GM12878 (cell line): Measurements from ENCODE around the gene TMEM256. TPM values are rescaled to one million over a fixed set of nuclear protein-coding genes. Genes with fewer than 3 reads are reported as not detected.
A peak's percentile ranks its signal among the peaks of the same experiment; 100 is the strongest.

Experiments
- ATAC-seq: fragments of 200-7000 bp; cut with Tn5 transposase; 3 replicates; pipeline ENCODE4 v1.9.1; 2020; ENCODE audit warnings: mild to moderate bottlenecking, moderate library complexity
- BruUV-seq: library from RNA; stranded (reverse); fragments of 400-500 nt; replicated peaks from 2 replicates; lab custom pipeline; 2021; lab: Mats Ljungman, UMichigan
- CTCF ChIA-PET: fragments of 300-600 bp; sonication (Branson Sonifier 250); formaldehyde crosslinking; extraction: SDS; loops from one replicate; lab custom pipeline; 2021; ENCODE audit warnings: inconsistent platforms; lab: Yijun Ruan, JAX
- POLR2A ChIA-PET: fragments of 350-600 bp; formaldehyde crosslinking; extraction: SDS; loops from one replicate; lab custom pipeline; 2021; ENCODE audit warnings: inconsistent platforms; lab: Charles Lee
- RAD21 ChIA-PET: fragments of 300-600 bp; sonication (Branson Sonifier 250); formaldehyde crosslinking; loops from one replicate; lab custom pipeline; 2023; ENCODE audit warnings: antibody characterized with exemption; ENCODE audit not compliant: unreplicated experiment; lab: Charles Lee
- SMC1A ChIA-PET: fragments of 300-600 bp; sonication (Branson Sonifier 250); formaldehyde crosslinking; loops from one replicate; lab custom pipeline; 2023; ENCODE audit not compliant: unreplicated experiment, uncharacterized antibody; lab: Charles Lee
- DNase-seq: peaks from one replicate; pipeline ENCODE4 v3.0.0-alpha.2; 2011; ENCODE audit warnings: low read depth, low spot score
- FAIRE-seq: peaks from 3 replicates; lab custom pipeline; 2011; peaks lifted over from hg19 to GRCh38; lab: Jason Lieb, UNC
- H2AFZ ChIP-seq: 2 replicates; pipeline ENCODE4 v1.6.0; 2011; ENCODE audit warnings: low read depth, low read length, control low read depth; ENCODE audit not compliant: control insufficient read depth
- H3K27ac ChIP-seq: 2 replicates; pipeline ENCODE4 v1.5.1; 2011; ENCODE audit warnings: control low read depth; ENCODE audit not compliant: control insufficient read depth, insufficient read depth
- H3K27me3 ChIP-seq, 2 experiments: replicated peaks in 1 of 2; 2 replicates each; pipeline versions ENCODE4 v1.6.0 to v1.6.1; 2011; ENCODE audit warnings: low read length in 1 of 2; ENCODE audit not compliant: control insufficient read depth in 2 of 2, insufficient read depth in 2 of 2
- H3K36me3 ChIP-seq, 2 experiments: 2 replicates each; pipeline ENCODE4 v1.5.1; 2011; ENCODE audit warnings: low read length in 1 of 2; ENCODE audit not compliant: control insufficient read depth in 2 of 2, insufficient read depth in 2 of 2
- H3K4me1 ChIP-seq: 2 replicates; pipeline ENCODE4 v1.6.1; 2011; ENCODE audit warnings: mild to moderate bottlenecking, low read length, moderate library complexity, mixed read lengths; ENCODE audit not compliant: control insufficient read depth, insufficient read depth
- H3K4me2 ChIP-seq: 2 replicates; pipeline ENCODE4 v1.6.0; 2011; ENCODE audit warnings: control low read depth; ENCODE audit not compliant: control insufficient read depth, insufficient read depth
- H3K4me3 ChIP-seq: fragments of 200-600 bp; sonication (generic); 2 replicates; pipeline ENCODE4 v1.5.1; 2016
- H3K79me2 ChIP-seq: 2 replicates; pipeline ENCODE4 v1.6.0; 2011; ENCODE audit warnings: low read length; ENCODE audit not compliant: control insufficient read depth, insufficient read depth
- H3K9ac ChIP-seq: 2 replicates; pipeline ENCODE4 v1.8.0; 2011; ENCODE audit warnings: low read length, control low read depth, mixed read lengths; ENCODE audit not compliant: control insufficient read depth, insufficient read depth
- H3K9me3 ChIP-seq: replicated peaks from 3 replicates; pipeline ENCODE4 v1.5.1; 2011; ENCODE audit warnings: mild to moderate bottlenecking, low read length; ENCODE audit not compliant: control insufficient read depth, insufficient read depth
- H4K20me1 ChIP-seq: 2 replicates; pipeline ENCODE4 v1.6.0; 2011; ENCODE audit not compliant: control insufficient read depth, insufficient read depth
- CBX5 ChIP-seq: sonication (generic); IDR thresholded peaks from 2 replicates; pipeline ENCODE4 v1.6.1; 2016; ENCODE audit warnings: low read depth, moderate library complexity, mild to moderate bottlenecking, inconsistent platforms
- ESRRA ChIP-seq: IDR thresholded peaks from 2 replicates; pipeline ENCODE4 v1.6.1; 2012; ENCODE audit warnings: mild to moderate bottlenecking, low read length, improper control_type of control experiment
- IRF4 ChIP-seq: IDR thresholded peaks from 2 replicates; pipeline ENCODE4 v1.6.1; 2011; ENCODE audit warnings: low read depth, low read length
- WGBS: methylation state at CpG from one replicate; pipeline ENCODE4 v1.1.6; 2016; ENCODE audit warnings: low lambda C conversion rate; ENCODE audit not compliant: insufficient replicate concordance, insufficient coverage; ENCODE audit errors: missing lambda C conversion rate; 5-methylcytosine and 5-hydroxymethylcytosine counted together
- in situ Hi-C: fragments of 300-500 bp; cut with MboI; formaldehyde crosslinking; loops from 9 replicates; pipeline ENCODE4 v1.14.3; 2018; ENCODE audit warnings: mixed read lengths
- intact Hi-C: fragments of 100-400 bp; cut with micrococcal nuclease; formaldehyde crosslinking; loops from one replicate; pipeline ENCODE4 v1.14.2; 2022; ENCODE audit not compliant: unreplicated experiment
- polyA plus RNA-seq, 11 experiments: library from polyadenylated mRNA; depleted of rRNA in 4 of 11; unstranded in 6 of 11; stranded (reverse) in 5 of 11; fragments of >200 nt; fragmentation: Nextera tagmentation in 4 of 11; fragmentation: Illumina TruSeq in 1 of 11; extraction: Ambion mirVana in 4 of 11; extraction: Trizol in 1 of 11; gene quantifications; 1 replicate in 1 of 11; 2 replicates in 10 of 11; pipeline versions ENCODE4 v1.2.1 to v1.2.3, GENCODE V29; 2011 to 2016; ENCODE audit warnings: inconsistent platforms in 2 of 11, missing spikeins in 2 of 11, low read depth in 1 of 11
- total RNA-seq, 4 experiments: library from RNA; depleted of rRNA in 3 of 4; stranded (reverse); fragments of >200 nt in 3 of 4; fragmentation: Illumina TruSeq in 1 of 4; extraction: Trizol in 1 of 4; gene quantifications; 2 replicates each; pipeline versions ENCODE4 v1.2.1 to v1.2.3, GENCODE V29; 2013 to 2021
- TF ChIP-seq, protein P1 (sequence below): fragments of 450-650 bp; IDR thresholded peaks from 2 replicates; pipeline ENCODE4 v1.6.1; 2017; ENCODE audit warnings: low read depth, mild to moderate bottlenecking, moderate library complexity
- TF ChIP-seq, protein P2 (sequence below): fragments of 450-650 bp; IDR thresholded peaks from 2 replicates; pipeline ENCODE4 v1.6.1; 2016; ENCODE audit warnings: mild to moderate bottlenecking
- TF ChIP-seq, protein P3 (sequence below): fragments of 450-650 bp; IDR thresholded peaks from 2 replicates; pipeline ENCODE4 v1.6.1; 2016; ENCODE audit warnings: mild to moderate bottlenecking, moderate library complexity, borderline replicate concordance

TMEM256 gene
- total and polyA plus RNA-seq, 10 of the 15 experiments (the other 5 are each of a cell fraction or from before 2014, with no cell fraction given), result 57.3 to 342 (median 95.7) TPM

DNA sequence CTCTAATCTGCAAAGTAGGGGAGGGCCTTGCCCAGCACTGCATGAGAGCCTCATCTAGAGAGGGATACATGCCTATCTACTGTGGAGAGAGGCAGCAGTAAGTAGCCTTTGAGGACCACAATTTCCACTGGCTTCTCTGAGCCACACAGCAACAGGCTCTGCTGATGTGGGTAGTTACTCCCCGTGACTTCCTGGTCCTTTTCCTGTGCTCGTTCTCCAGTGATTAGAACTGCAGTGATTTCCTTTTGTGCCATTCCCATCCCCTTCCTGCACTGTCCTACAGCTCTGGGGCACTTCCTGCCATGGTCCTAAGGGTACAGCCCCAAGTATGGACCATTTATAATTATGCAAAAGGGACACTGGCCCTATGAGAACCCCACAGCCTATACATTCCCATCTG, 12.6 kb downstream of the TMEM256 start:
- BruUV-seq, result no TSS peak
- ATAC-seq (no peak), FAIRE-seq (no peak), DNase-seq (no peak)
- H3K9me3 ChIP-seq, result no peaks in the 10 kb centered on the region
- ChIA-PET CTCF (no interaction called here), POLR2A (no interaction called here), SMC1A (no interaction called here), RAD21 (no interaction called here)
- H3K4me1 ChIP-seq, result no peaks in the 10 kb centered on the region
- no peak for TF ChIP-seq ESRRA
- TF ChIP-seq, protein P1, sequence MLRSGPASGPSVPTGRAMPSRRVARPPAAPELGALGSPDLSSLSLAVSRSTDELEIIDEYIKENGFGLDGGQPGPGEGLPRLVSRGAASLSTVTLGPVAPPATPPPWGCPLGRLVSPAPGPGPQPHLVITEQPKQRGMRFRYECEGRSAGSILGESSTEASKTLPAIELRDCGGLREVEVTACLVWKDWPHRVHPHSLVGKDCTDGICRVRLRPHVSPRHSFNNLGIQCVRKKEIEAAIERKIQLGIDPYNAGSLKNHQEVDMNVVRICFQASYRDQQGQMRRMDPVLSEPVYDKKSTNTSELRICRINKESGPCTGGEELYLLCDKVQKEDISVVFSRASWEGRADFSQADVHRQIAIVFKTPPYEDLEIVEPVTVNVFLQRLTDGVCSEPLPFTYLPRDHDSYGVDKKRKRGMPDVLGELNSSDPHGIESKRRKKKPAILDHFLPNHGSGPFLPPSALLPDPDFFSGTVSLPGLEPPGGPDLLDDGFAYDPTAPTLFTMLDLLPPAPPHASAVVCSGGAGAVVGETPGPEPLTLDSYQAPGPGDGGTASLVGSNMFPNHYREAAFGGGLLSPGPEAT, result no peak
- WGBS, result 87% methylated on average over 2 of the region's 2 CpGs
- H3K27ac ChIP-seq, result no peak overlapping the region
- no peak overlapping the region for H3K9ac ChIP-seq
- no peak overlapping the region for H3K4me3 ChIP-seq
- no peaks in the 10 kb centered on the region for H4K20me1 ChIP-seq
- in situ Hi-C loops, result no loop called here
- H3K27me3 ChIP-seq, result no peaks in the 10 kb centered on the region
- no peak overlapping the region for H3K4me2 ChIP-seq
- intact Hi-C loops, result no loop called here
- no peak overlapping the region for H2AFZ ChIP-seq
- H3K36me3 ChIP-seq, result no peaks in the 10 kb centered on the region
- H3K79me2 ChIP-seq, result peaks cover 2% of the 10 kb centered on the region

DNA sequence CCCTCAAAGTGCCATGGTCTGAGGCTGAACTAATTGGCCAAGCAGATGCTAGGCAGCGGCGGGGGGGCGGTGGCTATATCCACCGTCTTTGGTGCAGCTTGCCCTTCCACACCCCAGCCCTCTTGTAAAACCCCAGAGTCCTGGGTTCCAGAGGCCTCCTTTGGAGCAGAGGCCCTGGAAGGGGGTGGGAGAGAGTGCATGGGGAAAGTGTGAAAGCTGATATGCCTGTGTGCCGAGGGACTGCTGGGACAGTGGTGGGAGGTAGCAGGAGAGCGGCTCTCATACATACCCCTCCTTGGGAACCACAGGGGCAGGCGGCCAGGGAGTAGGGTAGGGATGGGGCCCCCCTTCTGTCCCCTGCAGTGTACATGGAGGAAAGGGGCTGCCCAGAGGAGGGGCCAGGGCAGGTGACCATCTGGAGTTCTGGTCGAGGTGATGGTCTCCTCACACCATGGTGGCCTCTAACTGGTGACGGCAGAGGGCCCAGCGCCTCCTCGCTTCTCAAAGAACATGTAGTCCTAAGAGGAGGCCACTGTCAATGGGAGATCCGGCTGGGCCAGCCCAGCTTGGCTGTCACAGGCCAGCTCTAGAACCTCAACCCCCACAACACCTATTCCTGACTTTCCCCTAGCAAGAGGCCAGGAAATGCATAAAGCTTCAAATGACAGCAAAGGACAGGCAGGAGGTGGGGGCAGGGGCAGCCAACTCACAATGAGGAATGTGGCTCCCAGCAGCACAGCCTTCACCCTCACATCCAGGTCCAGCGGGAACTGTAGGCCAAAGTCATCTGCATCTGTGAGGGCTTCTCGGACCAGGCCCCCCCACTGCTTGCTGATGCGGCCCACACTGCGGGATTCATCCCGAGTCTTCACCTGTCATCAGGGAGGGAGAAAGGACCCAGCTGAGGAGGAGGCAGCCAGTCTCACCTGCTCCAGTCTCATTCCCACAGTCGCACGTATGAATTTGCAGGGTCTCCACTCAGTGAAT, 13.7 kb downstream of the TMEM256 start:
- intact Hi-C loops (no loop called here), in situ Hi-C loops (no loop called here)
- no peak overlapping the region for H3K4me3 ChIP-seq
- ChIA-PET CTCF (no interaction called here), SMC1A (no interaction called here), RAD21 (no interaction called here), POLR2A (no interaction called here)
- no peak overlapping the region for H2AFZ ChIP-seq
- H3K27ac ChIP-seq, result no peak overlapping the region
- no peaks in the 10 kb centered on the region for H3K4me1 ChIP-seq
- BruUV-seq, result TSS peak; percentile 52
- FAIRE-seq, result no peak
- no peak overlapping the region for H3K4me2 ChIP-seq
- H4K20me1 ChIP-seq, result no peaks in the 10 kb centered on the region
- H3K27me3 ChIP-seq, result no peaks in the 10 kb centered on the region
- H3K9me3 ChIP-seq, result no peaks in the 10 kb centered on the region
- peaks cover 2% of the 10 kb centered on the region for H3K79me2 ChIP-seq
- no peak for ATAC-seq
- no peaks in the 10 kb centered on the region for H3K36me3 ChIP-seq
- DNase-seq, result no peak
- no peak overlapping the region for H3K9ac ChIP-seq
- WGBS, result 86% methylated on average over 19 of the region's 19 CpGs
- TF ChIP-seq, protein P2, sequence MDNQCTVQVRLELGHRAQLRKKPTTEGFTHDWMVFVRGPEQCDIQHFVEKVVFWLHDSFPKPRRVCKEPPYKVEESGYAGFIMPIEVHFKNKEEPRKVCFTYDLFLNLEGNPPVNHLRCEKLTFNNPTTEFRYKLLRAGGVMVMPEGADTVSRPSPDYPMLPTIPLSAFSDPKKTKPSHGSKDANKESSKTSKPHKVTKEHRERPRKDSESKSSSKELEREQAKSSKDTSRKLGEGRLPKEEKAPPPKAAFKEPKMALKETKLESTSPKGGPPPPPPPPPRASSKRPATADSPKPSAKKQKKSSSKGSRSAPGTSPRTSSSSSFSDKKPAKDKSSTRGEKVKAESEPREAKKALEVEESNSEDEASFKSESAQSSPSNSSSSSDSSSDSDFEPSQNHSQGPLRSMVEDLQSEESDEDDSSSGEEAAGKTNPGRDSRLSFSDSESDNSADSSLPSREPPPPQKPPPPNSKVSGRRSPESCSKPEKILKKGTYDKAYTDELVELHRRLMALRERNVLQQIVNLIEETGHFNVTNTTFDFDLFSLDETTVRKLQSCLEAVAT, result no peak
- no peak for TF ChIP-seq CBX5
- no peak for TF ChIP-seq IRF4
- TF ChIP-seq, protein P3, sequence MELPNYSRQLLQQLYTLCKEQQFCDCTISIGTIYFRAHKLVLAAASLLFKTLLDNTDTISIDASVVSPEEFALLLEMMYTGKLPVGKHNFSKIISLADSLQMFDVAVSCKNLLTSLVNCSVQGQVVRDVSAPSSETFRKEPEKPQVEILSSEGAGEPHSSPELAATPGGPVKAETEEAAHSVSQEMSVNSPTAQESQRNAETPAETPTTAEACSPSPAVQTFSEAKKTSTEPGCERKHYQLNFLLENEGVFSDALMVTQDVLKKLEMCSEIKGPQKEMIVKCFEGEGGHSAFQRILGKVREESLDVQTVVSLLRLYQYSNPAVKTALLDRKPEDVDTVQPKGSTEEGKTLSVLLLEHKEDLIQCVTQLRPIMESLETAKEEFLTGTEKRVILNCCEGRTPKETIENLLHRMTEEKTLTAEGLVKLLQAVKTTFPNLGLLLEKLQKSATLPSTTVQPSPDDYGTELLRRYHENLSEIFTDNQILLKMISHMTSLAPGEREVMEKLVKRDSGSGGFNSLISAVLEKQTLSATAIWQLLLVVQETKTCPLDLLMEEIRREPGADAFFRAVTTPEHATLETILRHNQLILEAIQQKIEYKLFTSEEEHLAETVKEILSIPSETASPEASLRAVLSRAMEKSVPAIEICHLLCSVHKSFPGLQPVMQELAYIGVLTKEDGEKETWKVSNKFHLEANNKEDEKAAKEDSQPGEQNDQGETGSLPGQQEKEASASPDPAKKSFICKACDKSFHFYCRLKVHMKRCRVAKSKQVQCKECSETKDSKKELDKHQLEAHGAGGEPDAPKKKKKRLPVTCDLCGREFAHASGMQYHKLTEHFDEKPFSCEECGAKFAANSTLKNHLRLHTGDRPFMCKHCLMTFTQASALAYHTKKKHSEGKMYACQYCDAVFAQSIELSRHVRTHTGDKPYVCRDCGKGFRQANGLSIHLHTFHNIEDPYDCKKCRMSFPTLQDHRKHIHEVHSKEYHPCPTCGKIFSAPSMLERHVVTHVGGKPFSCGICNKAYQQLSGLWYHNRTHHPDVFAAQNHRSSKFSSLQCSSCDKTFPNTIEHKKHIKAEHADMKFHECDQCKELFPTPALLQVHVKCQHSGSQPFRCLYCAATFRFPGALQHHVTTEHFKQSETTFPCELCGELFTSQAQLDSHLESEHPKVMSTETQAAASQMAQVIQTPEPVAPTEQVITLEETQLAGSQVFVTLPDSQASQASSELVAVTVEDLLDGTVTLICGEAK, result no peak
